Endothelial cell of umbilical vein (primary cell): ENCODE data around the gene PSMB8. TPM values are rescaled to one million over a fixed set of nuclear protein-coding genes. Genes with fewer than 3 reads are reported as not detected.

Experiments used
- BruUV-seq: library from RNA; stranded (reverse); fragments of 400-500 nt; replicated peaks from 2 replicates; lab custom pipeline; 2021; lab: Mats Ljungman, UMichigan
- CTCF ChIA-PET: fragments of 300-600, 350-600 bp; sonication (Branson Sonifier 250); formaldehyde crosslinking; loops from one replicate; lab custom pipeline; 2021; ENCODE audit warnings: antibody characterized with exemption, inconsistent platforms; lab: Charles Lee
- POLR2A ChIA-PET: fragments of 300-600, 350-600 bp; sonication (Branson Sonifier 250); formaldehyde crosslinking; loops from one replicate; lab custom pipeline; 2021; ENCODE audit warnings: antibody characterized with exemption, inconsistent platforms; lab: Charles Lee
- DNase-seq: peaks from one replicate; pipeline ENCODE4 v3.0.0-alpha.2; 2011; ENCODE audit warnings: low read depth, low spot score
- FAIRE-seq: peaks from 2 replicates; lab custom pipeline; 2011; peaks lifted over from hg19 to GRCh38; lab: Jason Lieb, UNC
- H2AFZ ChIP-seq: 2 replicates; pipeline ENCODE4 v1.6.0; 2012; ENCODE audit warnings: low read depth, low read length, control low read depth, inconsistent platforms
- H3K27ac ChIP-seq: 2 replicates; pipeline ENCODE4 v1.5.1; 2011; ENCODE audit warnings: low read depth, mild to moderate bottlenecking, control low read depth, low read length, moderate library complexity; ENCODE audit not compliant: insufficient read depth
- H3K27me3 ChIP-seq, 2 experiments: 2 replicates each; pipeline versions ENCODE4 v1.6.0 to v1.6.1; 2011; ENCODE audit warnings: low read length in 2 of 2, mixed read lengths in 1 of 2; ENCODE audit not compliant: control insufficient read depth in 2 of 2, insufficient read depth in 2 of 2
- H3K36me3 ChIP-seq, 2 experiments: 2 replicates in 1 of 2; 3 replicates in 1 of 2; pipeline ENCODE4 v1.5.1; 2011; ENCODE audit warnings: low read length in 2 of 2, mild to moderate bottlenecking in 1 of 2, moderate library complexity in 1 of 2; ENCODE audit not compliant: control insufficient read depth in 2 of 2, insufficient read depth in 2 of 2; ENCODE audit errors: extremely low read depth in 1 of 2
- H3K4me1 ChIP-seq: 3 replicates; pipeline ENCODE4 v1.5.1; 2011; ENCODE audit warnings: mild to moderate bottlenecking, low read length; ENCODE audit not compliant: control insufficient read depth, insufficient read depth; ENCODE audit errors: extremely low read depth
- H3K4me2 ChIP-seq: 2 replicates; pipeline ENCODE4 v1.6.1; 2011; ENCODE audit warnings: low read length, control low read depth, mixed read lengths; ENCODE audit not compliant: insufficient read depth
- H3K4me3 ChIP-seq, 3 experiments: fragments of 200-600 bp in 1 of 3; sonication (generic), shearing (Covaris generic) in 1 of 3; replicated peaks in 1 of 3; 2 replicates each; pipeline ENCODE4 v1.5.1; 2011 to 2016; ENCODE audit warnings: control low read depth in 3 of 3, low read length in 3 of 3, mild to moderate bottlenecking in 2 of 3, inconsistent platforms in 1 of 3, low read depth in 1 of 3, moderate library complexity in 1 of 3; ENCODE audit not compliant: insufficient read depth in 1 of 3
- H3K79me2 ChIP-seq: 2 replicates; pipeline ENCODE4 v1.6.0; 2012; ENCODE audit warnings: low read length, inconsistent platforms; ENCODE audit not compliant: control insufficient read depth, insufficient read depth
- H3K9ac ChIP-seq: replicated peaks from 2 replicates; pipeline ENCODE3; 2011; ENCODE audit warnings: low read length, control low read depth; ENCODE audit not compliant: insufficient read depth; ENCODE audit errors: extremely low read depth
- H3K9me1 ChIP-seq: replicated peaks from 3 replicates; pipeline ENCODE4 v1.6.0; 2011; ENCODE audit warnings: mild to moderate bottlenecking, low read length; ENCODE audit not compliant: control insufficient read depth, insufficient read depth; ENCODE audit errors: extremely low read depth
- H3K9me3 ChIP-seq: replicated peaks from 2 replicates; pipeline ENCODE4 v1.5.1; 2012; ENCODE audit warnings: low read length, inconsistent platforms; ENCODE audit not compliant: control insufficient read depth, insufficient read depth
- H4K20me1 ChIP-seq: replicated peaks from 2 replicates; pipeline ENCODE3; 2011; ENCODE audit warnings: mild to moderate bottlenecking, low read length; ENCODE audit not compliant: control insufficient read depth, insufficient read depth; ENCODE audit errors: extremely low read depth
- CTCF ChIP-seq, 2 donors: IDR thresholded peaks; 1 replicate in 1 of 2; 2 replicates in 1 of 2; pipeline ENCODE4 v1.5.1; 2011; ENCODE audit warnings: low read length in 2 of 2, mild to moderate bottlenecking in 2 of 2, moderate library complexity in 2 of 2, control low read depth in 1 of 2, inconsistent platforms in 1 of 2, low read depth in 1 of 2; ENCODE audit not compliant: insufficient read depth in 1 of 2; ENCODE audit errors: extremely low read depth in 1 of 2
- EZH2 ChIP-seq: IDR thresholded peaks from 2 replicates; pipeline ENCODE4 v1.6.1; 2012; ENCODE audit warnings: borderline replicate concordance, low read depth, mild to moderate bottlenecking, moderate library complexity, low read length, inconsistent platforms; ENCODE audit not compliant: severe bottlenecking
- FOS ChIP-seq: IDR thresholded peaks from 2 replicates; pipeline ENCODE4 v1.6.1; 2011; ENCODE audit warnings: mild to moderate bottlenecking, low read length, moderate library complexity, borderline replicate concordance; ENCODE audit not compliant: insufficient read depth
- GATA2 ChIP-seq: IDR thresholded peaks from 2 replicates; pipeline ENCODE4 v1.7.0; 2011; ENCODE audit warnings: low read depth, mild to moderate bottlenecking, moderate library complexity, mixed read lengths, low read length; ENCODE audit not compliant: insufficient read length, insufficient read depth
- JUN ChIP-seq: IDR thresholded peaks from 2 replicates; pipeline ENCODE4 v1.6.1; 2011; ENCODE audit warnings: borderline replicate concordance, low read depth; ENCODE audit not compliant: insufficient read length, insufficient read depth
- MAX ChIP-seq: IDR thresholded peaks from 2 replicates; pipeline ENCODE4 v1.6.1; 2011; ENCODE audit not compliant: insufficient read depth, insufficient read length
- MYC ChIP-seq: IDR thresholded peaks from one replicate; pipeline ENCODE4 v1.6.1; 2011; ENCODE audit warnings: mild to moderate bottlenecking, low read depth, low read length
- POLR2A ChIP-seq: IDR thresholded peaks from 2 replicates; pipeline ENCODE4 v1.6.1; 2012; ENCODE audit warnings: low read depth, mild to moderate bottlenecking, control low read depth, low read length
- POLR2AphosphoS5 ChIP-seq: IDR thresholded peaks from 2 replicates; pipeline ENCODE4 v1.6.1; 2012; ENCODE audit warnings: low read depth, mild to moderate bottlenecking, control low read depth, low read length, moderate library complexity; ENCODE audit not compliant: insufficient read depth
- dilution Hi-C: fragments of 300-500 bp; cut with MboI; formaldehyde crosslinking; loops from one replicate; pipeline ENCODE4 v1.15.0; 2019; ENCODE audit warnings: low sequenced_read_pairs; ENCODE audit not compliant: extremely low pct_ligation_motif_present
- intact Hi-C: fragments of 100-400 bp; cut with micrococcal nuclease; formaldehyde crosslinking; loops from one replicate; pipeline ENCODE4 v1.10.0; 2022
- polyA plus RNA-seq, 4 experiments: library from polyadenylated mRNA; depleted of rRNA in 3 of 4; stranded (reverse) in 3 of 4; unstranded in 1 of 4; fragments of >200 nt; gene quantifications; 2 replicates each; pipeline versions ENCODE4 v1.2.1 to v1.2.3, GENCODE V29; 2011 to 2012; ENCODE audit warnings: missing spikeins in 1 of 4
- total RNA-seq: library from RNA; stranded (reverse); gene quantifications from 2 replicates; pipeline ENCODE4 v1.2.3, GENCODE V29; 2021

PSMB8 gene
- total and polyA plus RNA-seq, 2 donors (not counting 3 experiments of a cell fraction or from before 2014, with no cell fraction given): 40.1 to 49.4 TPM

GRCh38 chr6:32855467-32856174, 11.8 kb upstream of the PSMB8 start:
- H3K27me3 ChIP-seq: peaks cover 2 to 17% of the 10 kb centered on the region in 2 experiments
- no peak overlapping the region for H3K27ac ChIP-seq
- no peaks in the 10 kb centered on the region for H3K9me3 ChIP-seq
- no peaks in the 10 kb centered on the region for H3K79me2 ChIP-seq
- no peak for FAIRE-seq
- peaks cover 13% of the 10 kb centered on the region for H3K4me1 ChIP-seq
- no TSS peak for BruUV-seq
- CTCF ChIA-PET: interaction anchor here (1.5 to 8.1 kb wide), 5 partner anchors 11 to 78 kb away, joined by 3 to 274 read pairs (median 35); partner anchors contain the start of genes PSMB8 and TAP2
- no peak for DNase-seq
- H3K9me1 ChIP-seq: no peaks in the 10 kb centered on the region
- dilution Hi-C loops: no loop called here
- no peak for TF ChIP-seq EZH2
- H3K4me2 ChIP-seq: no peak overlapping the region
- no peaks in the 10 kb centered on the region for H3K36me3 ChIP-seq
- no peak overlapping the region for H2AFZ ChIP-seq
- H3K9ac ChIP-seq: no peak overlapping the region
- POLR2A ChIA-PET: interaction anchor here (0.7 kb wide), 1 partner anchor 116 kb away, joined by 3 read pairs; no protein-coding TSS in a partner anchor
- no peak overlapping the region for H3K4me3 ChIP-seq
- H4K20me1 ChIP-seq: no peaks in the 10 kb centered on the region
- intact Hi-C loops: no loop called here

- no peaks in the 10 kb centered on the region for H3K36me3 ChIP-seq
- intact Hi-C loops: loop anchor here (1.0 kb wide), 2 partner anchors 16 to 28 kb away; partner anchors contain the start of gene TAP2
- peak overlapping the region; percentile 75 for H3K4me2 ChIP-seq
- ChIA-PET POLR2A (interaction anchor here (1.4 to 2.2 kb wide), 2 partner anchors 16 to 117 kb away, joined by 7 to 12 read pairs; partner anchors contain the start of gene TAP2), CTCF (interaction anchor here (1.3 to 8.1 kb wide), 8 partner anchors 10 to 439 kb away, joined by 5 to 274 read pairs (median 20); partner anchors contain the start of genes HLA-DMA, PSMB8 and TAP2)
- peaks cover 13% of the 10 kb centered on the region for H3K4me1 ChIP-seq
- H3K9me3 ChIP-seq: no peaks in the 10 kb centered on the region
- no peaks in the 10 kb centered on the region for H3K79me2 ChIP-seq
- FAIRE-seq (peak; percentile 68), DNase-seq (no peak)
- BruUV-seq: no TSS peak
- H3K9ac ChIP-seq: no peak overlapping the region
- dilution Hi-C loops: no loop called here
- no peaks in the 10 kb centered on the region for H3K9me1 ChIP-seq
- H4K20me1 ChIP-seq: no peaks in the 10 kb centered on the region
- peaks cover 2 to 17% of the 10 kb centered on the region in 2 experiments for H3K27me3 ChIP-seq
- peak overlapping the region; percentile 63 to 83 (median 75) for H3K4me3 ChIP-seq
- TF ChIP-seq POLR2AphosphoS5: no peak
- TF ChIP-seq FOS: no peak
- TF ChIP-seq MAX: no peak
- TF ChIP-seq CTCF (IDR thresholded peaks at IDR 0.05; ENCODE audit: extremely low read depth in 1 of 2, insufficient read depth in 1 of 2, low read depth in 1 of 2, low read length in 2 of 2): no peak
- no peak for TF ChIP-seq EZH2
- TF ChIP-seq JUN: no peak
- TF ChIP-seq GATA2: no peak
- no peak for TF ChIP-seq POLR2A
- TF ChIP-seq MYC: no peak
- peak overlapping the region; percentile 61 for H2AFZ ChIP-seq
- no peak overlapping the region for H3K27ac ChIP-seq
These were observed 10.7 kb upstream of the PSMB8 start for GRCh38 chr6:32854376-32855178.
